GM12878 (cell line): ENCODE measurements around the gene GMDS. TPM values are rescaled to one million over a fixed set of nuclear protein-coding genes. Genes with fewer than 3 reads are reported as not detected.

ENCODE experiments used
- ATAC-seq: fragments of 200-7000 bp; cut with Tn5 transposase; 3 replicates; pipeline ENCODE4 v1.9.1; 2020; ENCODE audit warnings: mild to moderate bottlenecking, moderate library complexity
- BruUV-seq: library from RNA; stranded (reverse); fragments of 400-500 nt; replicated peaks from 2 replicates; lab custom pipeline; 2021; lab: Mats Ljungman, UMichigan
- CTCF ChIA-PET: fragments of 300-600 bp; sonication (Branson Sonifier 250); formaldehyde crosslinking; extraction: SDS; loops from one replicate; lab custom pipeline; 2021; ENCODE audit warnings: inconsistent platforms; lab: Yijun Ruan, JAX
- POLR2A ChIA-PET: fragments of 350-600 bp; formaldehyde crosslinking; extraction: SDS; loops from one replicate; lab custom pipeline; 2021; ENCODE audit warnings: inconsistent platforms; lab: Charles Lee
- RAD21 ChIA-PET: fragments of 300-600 bp; sonication (Branson Sonifier 250); formaldehyde crosslinking; loops from one replicate; lab custom pipeline; 2023; ENCODE audit warnings: antibody characterized with exemption; ENCODE audit not compliant: unreplicated experiment; lab: Charles Lee
- SMC1A ChIA-PET: fragments of 300-600 bp; sonication (Branson Sonifier 250); formaldehyde crosslinking; loops from one replicate; lab custom pipeline; 2023; ENCODE audit not compliant: unreplicated experiment, uncharacterized antibody; lab: Charles Lee
- DNase-seq: peaks from one replicate; pipeline ENCODE4 v3.0.0-alpha.2; 2011; ENCODE audit warnings: low read depth, low spot score
- FAIRE-seq: peaks from 3 replicates; lab custom pipeline; 2011; peaks lifted over from hg19 to GRCh38; lab: Jason Lieb, UNC
- H2AFZ ChIP-seq: 2 replicates; pipeline ENCODE4 v1.6.0; 2011; ENCODE audit warnings: low read depth, low read length, control low read depth; ENCODE audit not compliant: control insufficient read depth
- H3K27ac ChIP-seq: 2 replicates; pipeline ENCODE4 v1.5.1; 2011; ENCODE audit warnings: control low read depth; ENCODE audit not compliant: control insufficient read depth, insufficient read depth
- H3K27me3 ChIP-seq, 2 experiments: replicated peaks in 1 of 2; 2 replicates each; pipeline versions ENCODE4 v1.6.0 to v1.6.1; 2011; ENCODE audit warnings: low read length in 1 of 2; ENCODE audit not compliant: control insufficient read depth in 2 of 2, insufficient read depth in 2 of 2
- H3K36me3 ChIP-seq, 2 experiments: 2 replicates each; pipeline ENCODE4 v1.5.1; 2011; ENCODE audit warnings: low read length in 1 of 2; ENCODE audit not compliant: control insufficient read depth in 2 of 2, insufficient read depth in 2 of 2
- H3K4me1 ChIP-seq: 2 replicates; pipeline ENCODE4 v1.6.1; 2011; ENCODE audit warnings: mild to moderate bottlenecking, low read length, moderate library complexity, mixed read lengths; ENCODE audit not compliant: control insufficient read depth, insufficient read depth
- H3K4me2 ChIP-seq: 2 replicates; pipeline ENCODE4 v1.6.0; 2011; ENCODE audit warnings: control low read depth; ENCODE audit not compliant: control insufficient read depth, insufficient read depth
- H3K4me3 ChIP-seq: fragments of 200-600 bp; sonication (generic); 2 replicates; pipeline ENCODE4 v1.5.1; 2016
- H3K79me2 ChIP-seq: 2 replicates; pipeline ENCODE4 v1.6.0; 2011; ENCODE audit warnings: low read length; ENCODE audit not compliant: control insufficient read depth, insufficient read depth
- H3K9ac ChIP-seq: 2 replicates; pipeline ENCODE4 v1.8.0; 2011; ENCODE audit warnings: low read length, control low read depth, mixed read lengths; ENCODE audit not compliant: control insufficient read depth, insufficient read depth
- H3K9me3 ChIP-seq: replicated peaks from 3 replicates; pipeline ENCODE4 v1.5.1; 2011; ENCODE audit warnings: mild to moderate bottlenecking, low read length; ENCODE audit not compliant: control insufficient read depth, insufficient read depth
- H4K20me1 ChIP-seq: 2 replicates; pipeline ENCODE4 v1.6.0; 2011; ENCODE audit not compliant: control insufficient read depth, insufficient read depth
- DPF2 ChIP-seq: fragments of 450-650 bp; IDR thresholded peaks from 2 replicates; pipeline ENCODE4 v1.6.1; 2017; ENCODE audit warnings: mild to moderate bottlenecking
- MEF2A ChIP-seq: IDR thresholded peaks from 2 replicates; pipeline ENCODE4 v1.6.1; 2011; ENCODE audit warnings: low read depth, mild to moderate bottlenecking, low read length, moderate library complexity; ENCODE audit not compliant: insufficient read depth
- MYC ChIP-seq: IDR thresholded peaks from 2 replicates; pipeline ENCODE4 v1.6.1; 2011; ENCODE audit warnings: mild to moderate bottlenecking, low read length, moderate library complexity, inconsistent platforms; ENCODE audit not compliant: insufficient read depth, insufficient replicate concordance, insufficient read length, severe bottlenecking
- RAD51 ChIP-seq: fragments of 450-650 bp; IDR thresholded peaks from 2 replicates; pipeline ENCODE4 v1.6.1; 2016; ENCODE audit warnings: moderate library complexity, mild to moderate bottlenecking, inconsistent platforms
- SMAD1 ChIP-seq: fragments of 450-650 bp; IDR thresholded peaks from 2 replicates; pipeline ENCODE4 v1.6.1; 2018; ENCODE audit warnings: mild to moderate bottlenecking, low read depth; ENCODE audit not compliant: partially characterized antibody
- SMAD5 ChIP-seq: IDR thresholded peaks from 2 replicates; pipeline ENCODE4 v1.6.1; 2016; ENCODE audit warnings: antibody characterized with exemption, low read depth
- SMC3 ChIP-seq: IDR thresholded peaks from 2 replicates; pipeline ENCODE4 v1.6.1; 2011; ENCODE audit warnings: low read length, improper control_type of control experiment, borderline replicate concordance
- SP1 ChIP-seq: IDR thresholded peaks from one replicate; pipeline ENCODE4 v1.6.1; 2011; ENCODE audit warnings: low read depth, low read length
- TARDBP ChIP-seq: IDR thresholded peaks from 2 replicates; pipeline ENCODE4 v1.6.1; 2016; ENCODE audit warnings: borderline replicate concordance
- WRNIP1 ChIP-seq: IDR thresholded peaks from 2 replicates; pipeline ENCODE4 v1.6.1; 2011; ENCODE audit warnings: low read depth, low read length, improper control_type of control experiment, borderline replicate concordance
- YY1 ChIP-seq: IDR thresholded peaks from 2 replicates; pipeline ENCODE4 v1.6.1; 2011; ENCODE audit warnings: low read depth, mild to moderate bottlenecking, low read length
- ZNF207 ChIP-seq: fragments of 450-650 bp; IDR thresholded peaks from 2 replicates; pipeline ENCODE4 v1.6.1; 2014; ENCODE audit warnings: antibody characterized with exemption, mild to moderate bottlenecking, borderline replicate concordance
- ZNF24 ChIP-seq: fragments of 450-650 bp; IDR thresholded peaks from 2 replicates; pipeline ENCODE4 v1.6.1; 2017; ENCODE audit warnings: antibody characterized with exemption, mild to moderate bottlenecking
- WGBS: methylation state at CpG from one replicate; pipeline ENCODE4 v1.1.6; 2016; ENCODE audit warnings: low lambda C conversion rate; ENCODE audit not compliant: insufficient replicate concordance, insufficient coverage; ENCODE audit errors: missing lambda C conversion rate; 5-methylcytosine and 5-hydroxymethylcytosine counted together
- in situ Hi-C: fragments of 300-500 bp; cut with MboI; formaldehyde crosslinking; loops from 9 replicates; pipeline ENCODE4 v1.14.3; 2018; ENCODE audit warnings: mixed read lengths
- intact Hi-C: fragments of 100-400 bp; cut with micrococcal nuclease; formaldehyde crosslinking; loops from one replicate; pipeline ENCODE4 v1.14.2; 2022; ENCODE audit not compliant: unreplicated experiment
- polyA plus RNA-seq, 11 experiments: library from polyadenylated mRNA; depleted of rRNA in 4 of 11; unstranded in 6 of 11; stranded (reverse) in 5 of 11; fragments of >200 nt; fragmentation: Nextera tagmentation in 4 of 11; fragmentation: Illumina TruSeq in 1 of 11; extraction: Ambion mirVana in 4 of 11; extraction: Trizol in 1 of 11; gene quantifications; 1 replicate in 1 of 11; 2 replicates in 10 of 11; pipeline versions ENCODE4 v1.2.1 to v1.2.3, GENCODE V29; 2011 to 2016; ENCODE audit warnings: inconsistent platforms in 2 of 11, missing spikeins in 2 of 11, low read depth in 1 of 11
- total RNA-seq, 4 experiments: library from RNA; depleted of rRNA in 3 of 4; stranded (reverse); fragments of >200 nt in 3 of 4; fragmentation: Illumina TruSeq in 1 of 4; extraction: Trizol in 1 of 4; gene quantifications; 2 replicates each; pipeline versions ENCODE4 v1.2.1 to v1.2.3, GENCODE V29; 2013 to 2021

Gene GMDS
- total and polyA plus RNA-seq, 10 of the 15 experiments (the other 5 are each of a cell fraction or from before 2014, with no cell fraction given) = 0.61 to 53.8 (median 29.3) TPM

- TF ChIP-seq ZNF207 (no peak), MYC (no peak), RAD51 (no peak), TARDBP (no peak), ZNF24 (no peak)
Measured at GRCh38 chr6:1851681-1852456, 393.5 kb downstream of the GMDS start (continued).

- CTCF ChIA-PET = interaction anchor here (0.9 kb wide), 1 partner anchor 19 kb away, joined by 3 read pairs; no protein-coding TSS in a partner anchor
- H3K27ac ChIP-seq = no peak overlapping the region
- 83% methylated on average over 7 of the region's 7 CpGs for WGBS
- no peaks in the 10 kb centered on the region for H3K36me3 ChIP-seq
- H3K27me3 ChIP-seq = no peaks in the 10 kb centered on the region
- no peak overlapping the region for H3K4me3 ChIP-seq
- RAD21 ChIA-PET = no interaction called here
- no peaks in the 10 kb centered on the region; the same call in 2 of the 3 replicates for H3K9me3 ChIP-seq
- no peak for TF ChIP-seq MEF2A
- no peak for TF ChIP-seq SP1
- no peak for TF ChIP-seq SMC3
- TF ChIP-seq SMAD1 = no peak
- no peak for TF ChIP-seq SMAD5
- TF ChIP-seq YY1 = no peak
- no peak for TF ChIP-seq WRNIP1
- no peak for TF ChIP-seq DPF2
- peaks cover 5% of the 10 kb centered on the region; the same call in 1 of the 2 replicates for H3K4me1 ChIP-seq
- in situ Hi-C loops = no loop called here
- SMC1A ChIA-PET = interaction anchor here (1.6 to 1.9 kb wide), 2 partner anchors 11 to 13 kb away, joined by 3 to 5 read pairs; no protein-coding TSS in a partner anchor
- POLR2A ChIA-PET = no interaction called here
- no peak overlapping the region for H2AFZ ChIP-seq
- H3K4me2 ChIP-seq = no peak overlapping the region
- intact Hi-C loops = loop anchor here (10.0 kb wide), 1 partner anchor 254 kb away; no protein-coding TSS in a partner anchor
- no peaks in the 10 kb centered on the region for H4K20me1 ChIP-seq
- H3K79me2 ChIP-seq = no peaks in the 10 kb centered on the region
- no TSS peak for BruUV-seq
- ATAC-seq (no peak), DNase-seq (no peak), FAIRE-seq (no peak)
- H3K9ac ChIP-seq = no peak overlapping the region
Measured at GRCh38 chr6:1850840-1851157, 394.6 kb downstream of the GMDS start.
